Right lobe of liver (tissue), 6 donors: Measurements from ENCODE around the gene RPL28. TPM values are rescaled to one million over a fixed set of nuclear protein-coding genes. Genes with fewer than 3 reads are reported as not detected.
A peak's percentile ranks its signal among the peaks of the same experiment; 100 is the strongest.

Experiments used
- ATAC-seq, 4 donors: fragments of 200-7000 bp; cut with Tn5 transposase; one replicate each; pipeline ENCODE4 v1.9.1; 2020; ENCODE audit warnings: mild to moderate bottlenecking in 4 of 4, moderate library complexity in 4 of 4
- DNase-seq, 3 donors: peaks; one replicate each; pipeline ENCODE4 v3.0.0-alpha.2; 2020
- H3K27ac ChIP-seq, 3 donors: fragments of 200-600 bp; one replicate each; pipeline ENCODE4 v1.8.0; 2022
- H3K27me3 ChIP-seq, 2 donors: fragments of 200-600 bp; one replicate each; pipeline ENCODE4 v1.8.0; 2022
- H3K36me3 ChIP-seq, 4 donors: fragments of 200-600 bp; sonication (generic) in 1 of 4; one replicate each; pipeline versions ENCODE4 v1.5.1 to v1.8.0; 2017 to 2022; ENCODE audit warnings: control low read depth in 1 of 4
- H3K4me1 ChIP-seq, 4 donors: fragments of 200-600 bp; sonication (generic) in 1 of 4; one replicate each; pipeline versions ENCODE4 v1.5.1 to v1.8.0; 2017 to 2022; ENCODE audit warnings: control low read depth in 1 of 4
- H3K4me3 ChIP-seq, 3 donors: fragments of 200-600 bp; one replicate each; pipeline ENCODE4 v1.8.0; 2022
- H3K9me3 ChIP-seq, 4 donors: fragments of 200-600 bp; sonication (generic) in 1 of 4; one replicate each; pipeline versions ENCODE4 v1.5.1 to v1.8.0; 2017 to 2022; ENCODE audit warnings: control low read depth in 1 of 4
- POLR2A ChIP-seq: fragments of 450-650 bp; IDR thresholded peaks from one replicate; pipeline ENCODE4 v1.6.1; 2017; ENCODE audit warnings: antibody characterized with exemption, mild to moderate bottlenecking
- WGBS: methylation state at CpG from one replicate; pipeline ENCODE4 v1.1.6; 2018; ENCODE audit warnings: low coverage, low lambda C conversion rate; ENCODE audit not compliant: insufficient coverage; ENCODE audit errors: missing lambda C conversion rate; 5-methylcytosine and 5-hydroxymethylcytosine counted together
- intact Hi-C, 2 donors: fragments of 100-400 bp; cut with DNase I; formaldehyde crosslinking; loops; one replicate each; pipeline versions ENCODE4 v1.11.2 to v1.14.1; 2022
- total RNA-seq, 6 experiments: library from RNA; depleted of rRNA in 2 of 6; stranded (reverse); fragments of >200 nt in 2 of 6; fragmentation: NEBNext Ultra II Directional in 3 of 6; extraction: Animal tissue kit (Norgen Biotek cat#: 25700) in 3 of 6; gene quantifications; one replicate each; pipeline versions ENCODE4 v1.1.0 to v1.2.4, GENCODE V29; 2016 to 2023
- TF ChIP-seq, protein P1 (sequence below), 4 donors: fragments of 200-600 bp in 3 of 4; fragments of 450-650 bp in 1 of 4; IDR thresholded peaks; one replicate each; pipeline versions ENCODE4 v1.5.1 to v1.8.0; 2016 to 2022; ENCODE audit warnings: antibody characterized with exemption in 4 of 4, mild to moderate bottlenecking in 2 of 4
- donor health status: DM: no; HTN: yes; CAD: no.
- donor health status: DM: no; HTN: no; CAD: no.
- donor health status: DM: no; HTN: no; CAD: no.
- donor health status: DM: no; HTN: yes; CAD: no.
- donor health status: DM: no; HTN: yes; CAD: no.

Gene RPL28
- total RNA-seq, 6 experiments from 2014 or later: 305 to 530 (median 455) TPM

DNA sequence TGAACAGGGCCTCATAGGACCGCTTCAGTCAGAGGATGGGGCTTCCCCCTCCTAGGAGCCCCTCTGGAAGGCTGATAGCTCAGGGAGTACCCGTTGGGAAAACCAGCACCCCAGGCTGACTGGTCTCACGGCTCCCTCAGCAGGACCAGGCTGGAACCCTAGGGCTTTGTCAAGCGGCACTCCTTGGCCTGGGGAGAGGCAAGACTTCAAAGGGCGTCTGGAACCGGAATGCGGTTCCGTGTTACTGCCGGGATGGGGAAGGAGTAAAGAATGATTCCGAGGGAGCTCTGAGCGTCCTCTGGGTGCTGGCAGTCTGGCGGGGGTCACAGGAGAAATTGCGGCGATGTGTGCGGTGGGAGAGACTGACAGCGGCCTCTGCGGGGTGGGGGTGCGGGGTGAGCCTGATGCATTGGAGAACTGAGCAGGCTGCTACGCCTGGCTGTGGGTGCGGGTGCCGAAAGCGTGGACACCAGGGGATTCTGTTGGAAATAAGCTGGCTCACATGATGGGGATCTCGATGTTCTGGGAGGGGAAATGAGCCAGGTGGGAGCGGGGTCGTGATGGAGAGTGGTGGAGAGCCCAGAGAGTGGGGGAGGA, 33.1 kb upstream of the RPL28 start:
- peaks cover 0 to 11% of the 10 kb centered on the region in 2 donors for H3K27me3 ChIP-seq

DNA sequence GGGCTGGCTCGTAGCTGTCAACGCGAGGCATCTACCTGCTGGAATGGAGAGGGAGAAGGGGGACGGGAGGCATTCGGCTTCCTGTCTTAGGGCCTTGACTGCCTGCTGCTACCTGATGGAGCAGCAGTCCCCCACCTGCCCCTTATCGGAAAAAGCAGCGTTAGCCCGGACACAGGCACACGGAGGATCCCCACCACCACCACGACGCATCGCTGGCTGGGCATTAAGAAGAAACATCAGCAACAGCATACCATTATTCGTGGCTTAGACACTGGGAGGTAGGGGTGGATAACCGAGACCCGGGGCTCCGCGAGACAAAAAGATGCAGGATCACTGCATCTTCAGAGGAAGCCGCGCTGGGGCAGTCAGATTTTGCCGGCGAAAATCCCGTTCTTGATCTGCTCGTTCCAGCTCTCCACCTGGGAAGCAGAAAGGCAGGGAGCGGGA, 32.4 kb upstream of the RPL28 start:
- Histone ChIP-seq H3K27me3 (peaks cover 0 to 11% of the 10 kb centered on the region in 2 donors), H3K4me3 (peak overlapping the region; percentile 1 to 36 (median 4)), H3K27ac (no peak overlapping the region), H3K9me3 (no peaks in the 10 kb centered on the region), H3K36me3 (no peaks in the 10 kb centered on the region), H3K4me1 (peaks cover 0 to 6% (median 0%) of the 10 kb centered on the region in 4 donors)
- ATAC-seq (no peak), DNase-seq (no peak)
- intact Hi-C loops: no loop called here
- 3% methylated on average over 17 of the region's 24 CpGs for WGBS
- TF ChIP-seq, protein P1, sequence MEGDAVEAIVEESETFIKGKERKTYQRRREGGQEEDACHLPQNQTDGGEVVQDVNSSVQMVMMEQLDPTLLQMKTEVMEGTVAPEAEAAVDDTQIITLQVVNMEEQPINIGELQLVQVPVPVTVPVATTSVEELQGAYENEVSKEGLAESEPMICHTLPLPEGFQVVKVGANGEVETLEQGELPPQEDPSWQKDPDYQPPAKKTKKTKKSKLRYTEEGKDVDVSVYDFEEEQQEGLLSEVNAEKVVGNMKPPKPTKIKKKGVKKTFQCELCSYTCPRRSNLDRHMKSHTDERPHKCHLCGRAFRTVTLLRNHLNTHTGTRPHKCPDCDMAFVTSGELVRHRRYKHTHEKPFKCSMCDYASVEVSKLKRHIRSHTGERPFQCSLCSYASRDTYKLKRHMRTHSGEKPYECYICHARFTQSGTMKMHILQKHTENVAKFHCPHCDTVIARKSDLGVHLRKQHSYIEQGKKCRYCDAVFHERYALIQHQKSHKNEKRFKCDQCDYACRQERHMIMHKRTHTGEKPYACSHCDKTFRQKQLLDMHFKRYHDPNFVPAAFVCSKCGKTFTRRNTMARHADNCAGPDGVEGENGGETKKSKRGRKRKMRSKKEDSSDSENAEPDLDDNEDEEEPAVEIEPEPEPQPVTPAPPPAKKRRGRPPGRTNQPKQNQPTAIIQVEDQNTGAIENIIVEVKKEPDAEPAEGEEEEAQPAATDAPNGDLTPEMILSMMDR (IDR thresholded peaks at IDR 0.05): no peak
- no peak for TF ChIP-seq POLR2A

More for the DNA sequence above, 33.1 kb upstream of the RPL28 start:
- Histone ChIP-seq H3K4me1 (peaks cover 0 to 6% (median 0%) of the 10 kb centered on the region in 4 donors), H3K36me3 (no peaks in the 10 kb centered on the region), H3K9me3 (no peaks in the 10 kb centered on the region), H3K4me3 (no peak overlapping the region), H3K27ac (no peak overlapping the region)
- 68% methylated on average over 18 of the region's 25 CpGs for WGBS
- intact Hi-C loops: no loop called here
- ATAC-seq: no peak
- no peak for TF ChIP-seq POLR2A
- TF ChIP-seq, protein P1 (IDR thresholded peaks at IDR 0.05): no peak
- no peak for DNase-seq

DNA sequence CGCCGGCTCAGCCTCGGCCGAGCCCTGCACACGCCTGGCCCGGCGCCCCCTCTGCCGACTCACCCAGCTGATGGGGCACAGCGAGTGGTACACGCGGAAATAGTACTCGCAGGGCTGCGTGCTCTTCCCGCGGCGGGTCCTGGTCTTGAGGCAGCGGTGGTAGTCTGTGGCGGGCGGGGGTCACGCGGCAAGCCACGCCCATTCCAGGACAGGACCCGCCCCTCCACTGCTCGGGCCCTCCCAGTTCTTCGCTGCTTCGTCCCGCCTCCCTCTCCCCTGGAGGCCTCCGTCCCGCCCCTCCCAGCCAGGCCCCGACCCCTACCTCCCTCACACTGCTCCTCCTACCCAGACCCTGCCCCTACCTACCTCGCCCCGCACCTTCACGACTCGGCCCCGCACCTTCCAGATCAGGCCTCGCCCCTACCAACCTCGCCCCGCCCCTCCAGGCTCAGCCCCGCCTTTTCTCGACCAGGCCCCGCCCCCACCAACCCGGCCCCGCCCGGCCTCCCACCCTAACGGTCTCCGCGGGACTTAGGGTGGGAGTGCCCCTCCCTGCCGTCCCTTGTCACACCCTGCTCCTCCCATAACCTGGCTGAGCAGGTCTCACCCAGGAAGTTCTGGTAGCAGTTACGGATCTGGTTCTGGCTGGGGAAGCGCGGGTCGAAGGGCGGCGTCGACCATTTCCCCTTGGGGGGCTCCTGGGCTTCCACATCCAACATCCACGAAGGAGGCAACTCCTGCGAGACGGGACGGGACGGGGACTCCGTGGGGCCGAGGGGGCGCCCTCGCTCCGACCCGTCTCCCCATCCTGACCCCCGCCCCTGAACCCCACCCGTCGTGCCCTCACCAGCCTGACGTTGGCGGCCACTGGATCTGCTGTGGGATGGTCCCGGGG, 31.7 kb upstream of the RPL28 start:
- Histone ChIP-seq H3K4me3 (peak overlapping the region; percentile 1 to 36 (median 4)), H3K9me3 (no peaks in the 10 kb centered on the region), H3K36me3 (no peaks in the 10 kb centered on the region), H3K4me1 (peaks cover 0 to 6% (median 0%) of the 10 kb centered on the region in 4 donors), H3K27ac (no peak overlapping the region), H3K27me3 (peaks cover 0 to 11% of the 10 kb centered on the region in 2 donors)
- no peak for TF ChIP-seq POLR2A
- TF ChIP-seq, protein P1 (IDR thresholded peaks at IDR 0.05): no peak
- peak; percentile 73 to 91 (median 87) for ATAC-seq
- 5% methylated on average over 17 of the region's 72 CpGs for WGBS
- intact Hi-C loops: no loop called here
- peak in 2 of 3 donors; percentile 67 to 76 for DNase-seq

DNA sequence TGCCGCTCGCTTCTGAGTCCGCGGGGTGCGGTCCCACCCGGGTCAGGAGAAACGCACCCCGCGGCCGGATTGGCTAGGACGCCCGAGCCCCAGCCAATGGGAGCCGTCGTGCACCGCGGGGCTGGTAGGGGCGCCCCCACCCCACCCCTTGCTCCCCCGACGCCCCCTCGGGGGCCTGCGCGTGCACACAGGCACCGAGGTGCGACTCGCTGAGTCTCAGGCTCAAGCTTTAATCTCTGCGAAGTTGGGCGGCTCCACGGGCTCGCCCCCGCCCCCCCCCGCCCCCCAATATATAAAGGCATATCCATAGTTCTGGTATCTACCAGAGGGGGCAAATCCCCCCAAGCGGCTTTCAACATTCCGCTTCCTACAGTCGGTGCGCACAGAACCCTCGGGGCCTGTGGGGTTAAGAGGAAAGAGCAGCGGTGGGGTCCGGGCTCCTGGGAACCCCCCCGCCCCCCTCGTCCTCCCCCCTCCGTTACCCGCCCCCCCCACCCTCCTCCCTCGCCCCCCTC, 31.0 kb upstream of the RPL28 start, which contains the start of gene COX6B2:
Gene COX6B2 (minus strand): TSS at position 22 of the 515 bp plus-strand sequence. CDS start 198 bp downstream, outside the sequence.
- TF ChIP-seq, protein P1 (IDR thresholded peaks at IDR 0.05): no peak
- peaks cover 0 to 6% (median 0%) of the 10 kb centered on the region in 4 donors for H3K4me1 ChIP-seq
- H3K9me3 ChIP-seq: no peaks in the 10 kb centered on the region
- no peak for ATAC-seq
- peak within 1 kb of the TSS; percentile 1 to 36 (median 4) for H3K4me3 ChIP-seq
- H3K27me3 ChIP-seq: peaks cover 0 to 11% of the 10 kb centered on the region in 2 donors
- peak in 1 of 3 donors; percentile 21 for DNase-seq
- no peak within 1 kb of the TSS for H3K27ac ChIP-seq
- intact Hi-C loops: no loop called here
- no peaks in the 10 kb centered on the region for H3K36me3 ChIP-seq
- WGBS: 0% methylated on average over 2 of the region's 43 CpGs
